Gastroesophageal sphincter (tissue), 4 donors: Measurements from ENCODE around the gene GTF2A1. TPM values are rescaled to one million over a fixed set of nuclear protein-coding genes. Genes with fewer than 3 reads are reported as not detected.

ENCODE experiments used
- ATAC-seq: fragments of 150-250 bp; one replicate; pipeline ENCODE4 v1.9.1; 2016; ENCODE audit warnings: mild to moderate bottlenecking, moderate library complexity
- H3K27ac ChIP-seq, 4 donors: fragments of 200-600 bp; sonication (generic) in 3 of 4; 1 replicate in 3 of 4; 2 replicates in 1 of 4; pipeline ENCODE4 v1.5.1; 2016 to 2019
- H3K27me3 ChIP-seq: fragments of 200-600 bp; sonication (generic); one replicate; pipeline ENCODE4 v1.5.1; 2019
- H3K36me3 ChIP-seq, 2 donors: fragments of 200-600 bp; sonication (generic); one replicate each; pipeline ENCODE4 v1.5.1; 2019; ENCODE audit warnings: control low read depth in 1 of 2
- H3K4me1 ChIP-seq, 3 donors: fragments of 200-600 bp; sonication (generic); 1 replicate in 2 of 3; 2 replicates in 1 of 3; pipeline ENCODE4 v1.5.1; 2016 to 2019; ENCODE audit warnings: control low read depth in 2 of 3
- H3K4me3 ChIP-seq, 2 donors: fragments of 200-600 bp; sonication (generic); one replicate each; pipeline ENCODE4 v1.5.1; 2019; ENCODE audit warnings: mild to moderate bottlenecking in 1 of 2, moderate library complexity in 1 of 2
- H3K9me3 ChIP-seq, 3 donors: fragments of 200-600 bp; sonication (generic); one replicate each; pipeline ENCODE4 v1.5.1; 2017 to 2019; ENCODE audit warnings: control low read depth in 2 of 3
- CTCF ChIP-seq, 4 experiments: fragments of 200-600 bp in 2 of 4; fragments of 450-650 bp in 2 of 4; sonication (generic) in 1 of 4; IDR thresholded peaks; one replicate each; pipeline ENCODE4 v1.5.1; 2017 to 2019; ENCODE audit warnings: antibody characterized with exemption in 4 of 4, mild to moderate bottlenecking in 2 of 4, moderate library complexity in 2 of 4
- EP300 ChIP-seq: sonication (generic); formaldehyde crosslinking; IDR thresholded peaks from one replicate; pipeline ENCODE4 v1.6.1; 2017; ENCODE audit warnings: antibody characterized with exemption, mild to moderate bottlenecking
- POLR2A ChIP-seq, 2 donors: fragments of 450-650 bp; IDR thresholded peaks; one replicate each; pipeline ENCODE4 v1.6.1; 2017; ENCODE audit warnings: antibody characterized with exemption in 2 of 2, mild to moderate bottlenecking in 2 of 2, moderate library complexity in 1 of 2
- POLR2AphosphoS5 ChIP-seq: sonication (generic); formaldehyde crosslinking; IDR thresholded peaks from one replicate; pipeline ENCODE4 v1.6.1; 2017; ENCODE audit warnings: antibody characterized with exemption
- WGBS, 2 donors: methylation state at CpG; one replicate each; pipeline ENCODE4 v1.1.5; 2018; ENCODE audit warnings: low coverage in 1 of 2; 5-methylcytosine and 5-hydroxymethylcytosine counted together
- total RNA-seq, 4 donors: library from RNA; depleted of rRNA; stranded (reverse); fragments of >200 nt; gene quantifications; one replicate each; pipeline ENCODE4 v1.1.0, GENCODE V29; 2016

GTF2A1 gene
- total RNA-seq, 4 donors from 2014 or later, result 28.0 to 40.0 (median 30.5) TPM

- Histone ChIP-seq H3K27me3 (peaks cover 29% of the 10 kb centered on the region), H3K36me3 (no peaks in the 10 kb centered on the region), H3K9me3 (no peaks in the 10 kb centered on the region), H3K4me1 (peaks cover 0 to 11% (median 3%) of the 10 kb centered on the region in 3 donors), H3K4me3 (no peak overlapping the region), H3K27ac (no peak overlapping the region)
- WGBS, 2 donors, result 60 to 74% methylated on average over 3 of the region's 3 CpGs
- TF ChIP-seq CTCF (IDR thresholded peaks at IDR 0.05) (no peak), POLR2A (IDR thresholded peaks at IDR 0.05) (no peak), EP300 (no peak), POLR2AphosphoS5 (no peak)
- no peak for ATAC-seq
These were observed 44.9 kb upstream of the GTF2A1 start for GRCh38 chr14:81265636-81266169.

GRCh38 chr14:81264671-81265070, 43.9 kb upstream of the GTF2A1 start:
- Histone ChIP-seq H3K36me3 (no peaks in the 10 kb centered on the region), H3K27me3 (peaks cover 32% of the 10 kb centered on the region), H3K9me3 (no peaks in the 10 kb centered on the region), H3K4me3 (no peak overlapping the region), H3K27ac (no peak overlapping the region), H3K4me1 (peaks cover 0 to 5% (median 2%) of the 10 kb centered on the region in 3 donors)
- no peak for ATAC-seq
- WGBS, 2 donors, result 71 to 88% methylated on average over 1 of the region's 1 CpG
- TF ChIP-seq CTCF (IDR thresholded peaks at IDR 0.05) (no peak), POLR2AphosphoS5 (no peak), EP300 (no peak), POLR2A (IDR thresholded peaks at IDR 0.05) (no peak)

GRCh38 chr14:81263777-81264410, 43.1 kb upstream of the GTF2A1 start:
- no peak overlapping the region for H3K27ac ChIP-seq
- TF ChIP-seq POLR2AphosphoS5, result no peak
- no peak for TF ChIP-seq EP300
- no peak for TF ChIP-seq POLR2A (IDR thresholded peaks at IDR 0.05)
- TF ChIP-seq CTCF (IDR thresholded peaks at IDR 0.05), result no peak
- ATAC-seq, result no peak
- WGBS, 2 donors, result 54 to 77% methylated on average over 2 to 4 of the region's 4 CpGs
- H3K4me3 ChIP-seq, result no peak overlapping the region
- no peaks in the 10 kb centered on the region for H3K4me1 ChIP-seq
- H3K9me3 ChIP-seq, result no peaks in the 10 kb centered on the region
- H3K27me3 ChIP-seq, result peaks cover 37% of the 10 kb centered on the region
- H3K36me3 ChIP-seq, result no peaks in the 10 kb centered on the region

GRCh38 chr14:81261176-81261575, 40.4 kb upstream of the GTF2A1 start:
- no peak for TF ChIP-seq EP300
- no peak for TF ChIP-seq POLR2AphosphoS5
- no peak for TF ChIP-seq CTCF (IDR thresholded peaks at IDR 0.05)
- no peak for TF ChIP-seq POLR2A (IDR thresholded peaks at IDR 0.05)
- no peaks in the 10 kb centered on the region for H3K9me3 ChIP-seq
- H3K27ac ChIP-seq, result no peak overlapping the region
- no peak overlapping the region for H3K4me3 ChIP-seq
- WGBS, 2 donors, result 63 to 83% methylated on average over 3 of the region's 3 CpGs
- H3K27me3 ChIP-seq, result peaks cover 35% of the 10 kb centered on the region
- no peaks in the 10 kb centered on the region for H3K36me3 ChIP-seq
- ATAC-seq, result no peak
- no peaks in the 10 kb centered on the region for H3K4me1 ChIP-seq

- no peak for ATAC-seq
- Histone ChIP-seq H3K4me3 (no peak overlapping the region), H3K9me3 (no peaks in the 10 kb centered on the region), H3K36me3 (no peaks in the 10 kb centered on the region), H3K4me1 (no peaks in the 10 kb centered on the region), H3K27ac (no peak overlapping the region), H3K27me3 (peaks cover 33% of the 10 kb centered on the region)
- TF ChIP-seq POLR2A (IDR thresholded peaks at IDR 0.05) (no peak), POLR2AphosphoS5 (no peak), CTCF (IDR thresholded peaks at IDR 0.05) (no peak), EP300 (no peak)
- WGBS, 2 donors, result 58% methylated on average over 3 of the region's 3 CpGs
These were observed 40.0 kb upstream of the GTF2A1 start for GRCh38 chr14:81260732-81261131.
